K562 (cell line): ENCODE results near the gene APOL2. TPM values are rescaled to one million over a fixed set of nuclear protein-coding genes. Genes with fewer than 3 reads are reported as not detected.

Experiments used
- ATAC-seq: fragments of 200-7000 bp; cut with Tn5 transposase; 3 replicates; pipeline ENCODE4 v1.9.1; 2020; ENCODE audit warnings: moderate library complexity
- BruUV-seq: library from RNA; stranded (reverse); fragments of 400-500 nt; replicated peaks from 2 replicates; lab custom pipeline; 2021; lab: Mats Ljungman, UMichigan
- CTCF ChIA-PET: fragments of 300-600 bp; formaldehyde crosslinking; extraction: SDS; loops from one replicate; lab custom pipeline; 2021; ENCODE audit warnings: low intra/inter-chr PET ratio; lab: Yijun Ruan, JAX
- POLR2A ChIA-PET: fragments of 300-600, 350-650 bp; sonication (Branson Sonifier 250); formaldehyde crosslinking; extraction: SDS; loops from one replicate; lab custom pipeline; 2021; ENCODE audit warnings: antibody characterized with exemption, inconsistent platforms; lab: Yijun Ruan, JAX
- DNase-seq, 4 experiments: peaks; one replicate each; pipeline versions ENCODE4 v3.0.0 to v3.0.0-alpha.2; 2011 to 2018; ENCODE audit warnings: low spot score in 3 of 4, mixed read lengths in 3 of 4; ENCODE audit errors: extremely low read depth in 1 of 4
- FAIRE-seq: peaks from 2 replicates; lab custom pipeline; 2011; peaks lifted over from hg19 to GRCh38; lab: Jason Lieb, UNC
- H2AFZ ChIP-seq: 2 replicates; pipeline ENCODE4 v1.6.0; 2011; ENCODE audit warnings: low read depth, low read length, control low read depth, inconsistent platforms
- H3K27ac ChIP-seq: fragments of 200-600 bp; 3 replicates; pipeline ENCODE4 v1.8.0; 2011; ENCODE audit warnings: low read depth, mild to moderate bottlenecking, control low read depth, inconsistent platforms, low read length, moderate library complexity, mixed read lengths; ENCODE audit errors: extremely low read depth
- H3K27me3 ChIP-seq, 2 experiments: fragments of 300-600 bp in 1 of 2; 2 replicates in 1 of 2; 3 replicates in 1 of 2; pipeline versions ENCODE4 v1.6.0 to v1.8.0; 2011; ENCODE audit warnings: inconsistent platforms in 2 of 2, low read length in 2 of 2, mild to moderate bottlenecking in 1 of 2, mixed read lengths in 1 of 2, moderate library complexity in 1 of 2; ENCODE audit not compliant: control insufficient read depth in 2 of 2, insufficient read depth in 2 of 2
- H3K36me3 ChIP-seq: fragments of 300-600 bp; 3 replicates; pipeline ENCODE4 v1.8.0; 2011; ENCODE audit warnings: mild to moderate bottlenecking, low read length, inconsistent platforms; ENCODE audit not compliant: control insufficient read depth, insufficient read depth
- H3K4me1 ChIP-seq, 2 experiments: fragments of 200-600 bp in 1 of 2; replicated peaks in 1 of 2; 2 replicates in 1 of 2; 3 replicates in 1 of 2; pipeline versions ENCODE4 v1.5.1 to v1.8.0; 2011; ENCODE audit warnings: inconsistent platforms in 2 of 2, low read length in 2 of 2, mild to moderate bottlenecking in 1 of 2, mixed read lengths in 1 of 2, moderate library complexity in 1 of 2; ENCODE audit not compliant: control insufficient read depth in 2 of 2, insufficient read depth in 2 of 2
- H3K4me2 ChIP-seq: 2 replicates; pipeline ENCODE4 v1.6.1; 2011; ENCODE audit warnings: low read length, control low read depth, inconsistent platforms, mixed read lengths; ENCODE audit not compliant: insufficient read depth
- H3K4me3 ChIP-seq: fragments of 200-600 bp; sonication (generic), shearing (Covaris generic); 2 replicates; pipeline ENCODE4 v1.5.1; 2016; ENCODE audit warnings: control low read depth, inconsistent platforms
- H3K79me2 ChIP-seq: fragments of 200-600 bp; 3 replicates; pipeline ENCODE4 v1.8.0; 2011; ENCODE audit warnings: low read length, inconsistent platforms; ENCODE audit not compliant: control insufficient read depth, insufficient read depth
- H3K9ac ChIP-seq, 2 experiments: 2 replicates each; pipeline versions ENCODE4 v1.6.0 to v1.6.1; 2011; ENCODE audit warnings: low read depth in 2 of 2, low read length in 2 of 2, control low read depth in 1 of 2, inconsistent platforms in 1 of 2, mild to moderate bottlenecking in 1 of 2, mixed read lengths in 1 of 2; ENCODE audit not compliant: insufficient read depth in 1 of 2
- H3K9me1 ChIP-seq: one replicate; pipeline ENCODE4 v1.6.0; 2011; ENCODE audit warnings: inconsistent platforms, mild to moderate bottlenecking, low read length, moderate library complexity; ENCODE audit not compliant: control insufficient read depth, insufficient read depth
- H3K9me3 ChIP-seq: replicated peaks from 2 replicates; pipeline ENCODE4 v1.5.1; 2011; ENCODE audit warnings: low read depth, low read length, inconsistent platforms; ENCODE audit not compliant: control insufficient read depth, insufficient read depth
- H4K20me1 ChIP-seq: replicated peaks from 2 replicates; pipeline ENCODE4 v1.6.1; 2011; ENCODE audit warnings: low read length, inconsistent platforms, mixed read lengths; ENCODE audit not compliant: control insufficient read depth, insufficient read depth
- ARID1B ChIP-seq: fragments of 450-650 bp; IDR thresholded peaks from 2 replicates; pipeline ENCODE4 v1.6.1; 2016; ENCODE audit warnings: antibody characterized with exemption, mild to moderate bottlenecking, inconsistent platforms
- ETV1 ChIP-seq: fragments of 450-650 bp; conservative IDR thresholded peaks from 2 replicates; pipeline ENCODE4 v1.6.1; 2016; ENCODE audit warnings: missing genetic modification characterization, control low read depth, low read depth, missing compliant biosample characterization
- EZH2 ChIP-seq: IDR thresholded peaks from 2 replicates; pipeline ENCODE4 v1.6.1; 2012; ENCODE audit warnings: low read depth, mild to moderate bottlenecking, inconsistent platforms, low read length, borderline replicate concordance
- NFIC ChIP-seq: fragments of 450-650 bp; IDR thresholded peaks from 2 replicates; pipeline ENCODE4 v1.6.1; 2017; ENCODE audit warnings: mild to moderate bottlenecking, inconsistent platforms
- POLR2B ChIP-seq: fragments of 450-650 bp; IDR thresholded peaks from 2 replicates; pipeline ENCODE4 v1.6.1; 2018; ENCODE audit warnings: low read depth; ENCODE audit not compliant: partially characterized antibody
- STAT5B ChIP-seq: fragments of 250-450 bp; sonication (Bioruptor Pico); IDR thresholded peaks from 2 replicates; pipeline ENCODE4 v1.8.0; 2021; ENCODE audit warnings: mild to moderate bottlenecking, inconsistent platforms
- TAF9B ChIP-seq: fragments of 450-650 bp; IDR thresholded peaks from 2 replicates; pipeline ENCODE4 v1.6.1; 2018; ENCODE audit warnings: mild to moderate bottlenecking; ENCODE audit not compliant: partially characterized antibody
- ZNF282 ChIP-seq: sonication (generic); formaldehyde crosslinking; IDR thresholded peaks from 2 replicates; pipeline ENCODE4 v1.8.1; 2023; ENCODE audit warnings: missing genetic modification reagents
- WGBS: fragments of 100-300 bp; shearing (Covaris generic); methylation state at CpG from one replicate; pipeline ENCODE4 v1.1.6; 2016; ENCODE audit warnings: low coverage, mixed read lengths; ENCODE audit not compliant: insufficient coverage; ENCODE audit errors: missing lambda C conversion rate; 5-methylcytosine and 5-hydroxymethylcytosine counted together
- in situ Hi-C: fragments of 300-500 bp; cut with MboI; formaldehyde crosslinking; loops from 4 replicates; pipeline ENCODE4 v1.15.0; 2018; ENCODE audit warnings: inconsistent platforms, mixed read lengths
- intact Hi-C: fragments of 100-400 bp; cut with micrococcal nuclease; formaldehyde crosslinking; loops from 2 replicates; pipeline ENCODE4 v1.14.2; 2022
- polyA plus RNA-seq, 8 experiments: library from polyadenylated mRNA; depleted of rRNA in 4 of 8; stranded (reverse) in 5 of 8; unstranded in 3 of 8; fragments of >200 nt; fragmentation: Nextera tagmentation in 2 of 8; fragmentation: Illumina TruSeq in 1 of 8; extraction: Ambion mirVana in 2 of 8; extraction: Trizol in 1 of 8; gene quantifications; 2 replicates each; pipeline versions ENCODE4 v1.2.1 to v1.2.3, GENCODE V29; 2011 to 2014; ENCODE audit warnings: inconsistent platforms in 1 of 8, missing spikeins in 1 of 8
- total RNA-seq, 7 experiments: library from RNA; depleted of rRNA in 6 of 7; stranded (reverse); fragments of >200 nt in 6 of 7; fragmentation: Illumina TruSeq in 2 of 7; extraction: Trizol in 2 of 7; gene quantifications; 2 replicates each; pipeline versions ENCODE4 v1.2.1 to v1.2.3, GENCODE V29; 2011 to 2021; ENCODE audit warnings: low replicate concordance in 1 of 7

APOL2 gene
- total and polyA plus RNA-seq, 9 of the 15 experiments (the other 6 are each of a cell fraction or from before 2014, with no cell fraction given) = 2.7 to 10.6 (median 8.9) TPM

DNA sequence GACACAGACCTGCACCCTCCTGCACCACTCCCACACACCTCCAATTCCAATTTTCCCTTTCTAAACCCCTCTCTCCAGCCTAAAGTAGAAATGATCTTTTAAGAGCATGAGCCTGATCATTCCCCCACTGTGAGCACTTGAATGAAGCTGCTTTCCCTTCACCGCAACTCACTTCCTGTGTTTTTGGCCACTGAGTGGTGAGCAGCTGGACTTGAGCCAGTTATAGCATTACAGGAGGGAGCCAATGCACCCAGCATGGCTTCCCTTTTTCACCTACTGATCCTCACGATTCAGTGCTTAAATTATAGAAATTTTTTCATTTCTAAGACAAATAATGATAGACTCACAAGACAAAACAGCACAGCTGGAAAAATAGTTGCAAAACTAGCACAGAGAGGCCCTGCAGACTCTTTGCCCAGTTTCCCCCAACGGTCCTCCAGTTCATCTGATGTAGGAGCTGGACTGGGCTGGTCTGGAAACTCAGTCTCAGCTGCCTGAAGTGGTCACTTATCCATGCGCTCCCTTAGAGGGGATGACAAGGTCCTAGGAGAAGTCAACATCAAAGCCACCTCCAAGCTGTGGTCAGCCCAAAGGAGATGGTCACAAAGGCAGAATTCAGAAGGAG lies 28.0 kb downstream of the APOL2 start:
- no peak overlapping the region for H3K9ac ChIP-seq
- POLR2A ChIA-PET = interaction anchor here (0.8 to 1.3 kb wide), 3 partner anchors 9 to 62 kb away, joined by 3 to 4 read pairs (median 3); partner anchors contain the start of gene APOL2
- BruUV-seq = no TSS peak
- TF ChIP-seq STAT5B = no peak
- peak; percentile 68 for TF ChIP-seq NFIC
- TF ChIP-seq ETV1 (tag) = 0 out of 2 replicates have a peak, but pooled peaks have one; percentile 25
- TF ChIP-seq ARID1B = no peak
- TF ChIP-seq ZNF282 (CRISPR knock-in tag) = no peak
- no peaks in the 10 kb centered on the region for H3K27me3 ChIP-seq
- no peaks in the 10 kb centered on the region; a peak in 1 of 5 replicates for H3K4me1 ChIP-seq
- H3K27ac ChIP-seq = no peak overlapping the region
- no peaks in the 10 kb centered on the region for H3K9me1 ChIP-seq
- no peaks in the 10 kb centered on the region for H3K36me3 ChIP-seq
- peaks cover 2% of the 10 kb centered on the region; the same call in 1 of the 2 replicates for H3K9me3 ChIP-seq
- WGBS = 40% methylated on average over 4 of the region's 4 CpGs
- CTCF ChIA-PET = no interaction called here
- no peak overlapping the region for H3K4me2 ChIP-seq
- H3K79me2 ChIP-seq = no peaks in the 10 kb centered on the region
- 0 out of 3 replicates have a peak, but pooled peaks have one; percentile 26 for ATAC-seq
- H3K4me3 ChIP-seq = no peak overlapping the region
- DNase-seq = peak in 1 of 4 experiments; percentile 32
- no peak for FAIRE-seq
- in situ Hi-C loops = no loop called here
- peak overlapping the region; percentile 70 for H2AFZ ChIP-seq
- no peaks in the 10 kb centered on the region for H4K20me1 ChIP-seq
- intact Hi-C loops = no loop called here

- in situ Hi-C loops = no loop called here
- H3K9me3 ChIP-seq = peaks cover 2% of the 10 kb centered on the region; the same call in 1 of the 2 replicates
- TF ChIP-seq TAF9B (no peak), POLR2B (no peak), EZH2 (no peak)
- H3K9me1 ChIP-seq = no peaks in the 10 kb centered on the region
- no peak for FAIRE-seq
- 68% methylated on average over 3 of the region's 3 CpGs for WGBS
- no peak overlapping the region for H3K4me3 ChIP-seq
- no peaks in the 10 kb centered on the region for H4K20me1 ChIP-seq
- H3K4me1 ChIP-seq = no peaks in the 10 kb centered on the region; a peak in 1 of 5 replicates
- no peak overlapping the region for H3K27ac ChIP-seq
- intact Hi-C loops = no loop called here
- H3K9ac ChIP-seq = no peak overlapping the region
- H3K27me3 ChIP-seq = no peaks in the 10 kb centered on the region
- no peaks in the 10 kb centered on the region for H3K36me3 ChIP-seq
- ChIA-PET CTCF (no interaction called here), POLR2A (no interaction called here)
- no peak overlapping the region for H2AFZ ChIP-seq
- ATAC-seq = no peak
- BruUV-seq = no TSS peak
- no peak overlapping the region for H3K4me2 ChIP-seq
- H3K79me2 ChIP-seq = no peaks in the 10 kb centered on the region
- no peak for DNase-seq
Measured at GRCh38 chr22:36210224-36210623, 29.1 kb downstream of the APOL2 start.
